GM19023 (cell line): Measurements from ENCODE around the gene FIGNL2.
"Not testable (repeated sequence)": the region's sequence is repeated elsewhere in the genome, so short reads cannot be mapped to it uniquely, and the experiment has no call there.

ENCODE experiments used
- ATAC-seq: cut with Tn5 transposase; IDR thresholded peaks from one replicate; pipeline ENCODE4 v1.9.1; 2021; ENCODE audit warnings: mild to moderate bottlenecking, moderate library complexity; ENCODE audit not compliant: unreplicated experiment

FIGNL2 gene

GRCh38 chr12:51836827-51837173, 11.7 kb downstream of the FIGNL2 start:
- ATAC-seq = no peak

- no peak for ATAC-seq
Measured at GRCh38 chr12:51836041-51836826, 12.3 kb downstream of the FIGNL2 start.

- ATAC-seq = no peak
Measured at GRCh38 chr12:51834411-51834810, 14.1 kb downstream of the FIGNL2 start.

GRCh38 chr12:51833448-51834227, 14.9 kb downstream of the FIGNL2 start:
- no peak for ATAC-seq

GRCh38 chr12:51832354-51833107, 16.0 kb downstream of the FIGNL2 start:
- ATAC-seq = no peak

- ATAC-seq = not testable (repeated sequence)
Measured at GRCh38 chr12:51831817-51832216, 16.7 kb downstream of the FIGNL2 start.

DNA sequence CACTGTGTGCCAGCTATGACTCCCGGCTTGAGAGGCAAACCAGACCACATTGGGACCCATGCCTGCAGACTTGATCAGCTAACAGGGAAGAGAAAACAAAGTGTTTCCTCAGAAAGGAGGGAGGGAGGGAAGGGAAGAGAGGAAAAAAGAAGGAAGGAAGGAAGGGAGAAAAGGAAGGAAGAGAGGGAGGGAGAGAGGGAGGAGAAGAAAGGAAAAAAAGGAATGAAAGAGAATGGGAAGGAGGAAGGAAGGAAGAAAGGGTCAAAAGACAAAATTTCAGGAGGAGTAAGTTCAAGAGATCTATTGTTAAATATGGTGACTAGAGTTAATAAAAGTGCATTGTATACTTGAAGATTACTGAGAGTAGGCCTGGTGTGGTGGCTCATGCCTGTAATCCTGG, 18.9 kb downstream of the FIGNL2 start:
- no peak for ATAC-seq

DNA sequence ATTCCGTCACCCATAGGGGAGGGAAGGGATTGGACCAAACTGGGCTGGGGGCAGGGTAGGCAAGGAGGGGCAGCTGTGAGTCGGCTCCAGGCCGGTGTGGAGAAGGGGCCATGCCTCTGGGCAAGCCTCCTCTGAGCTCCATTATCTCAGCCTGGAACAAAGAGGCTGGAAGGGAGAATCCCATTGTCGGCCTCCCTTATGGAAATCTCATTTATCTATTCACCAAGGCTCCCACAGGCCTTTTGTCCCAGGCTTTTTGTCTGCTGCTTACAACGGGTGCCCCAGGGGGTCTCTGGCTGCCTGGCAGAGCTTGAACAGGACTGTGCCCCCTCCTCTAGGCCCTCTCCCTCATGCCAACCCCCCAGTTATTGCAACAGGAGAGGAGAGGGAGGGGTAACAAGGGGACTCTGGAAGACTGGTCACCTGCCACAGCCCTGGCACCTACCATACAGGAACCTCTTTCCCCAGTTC, 19.5 kb downstream of the FIGNL2 start:
- no peak for ATAC-seq

- ATAC-seq = no peak
Measured at GRCh38 chr12:51827925-51828818, 20.3 kb downstream of the FIGNL2 start.

DNA sequence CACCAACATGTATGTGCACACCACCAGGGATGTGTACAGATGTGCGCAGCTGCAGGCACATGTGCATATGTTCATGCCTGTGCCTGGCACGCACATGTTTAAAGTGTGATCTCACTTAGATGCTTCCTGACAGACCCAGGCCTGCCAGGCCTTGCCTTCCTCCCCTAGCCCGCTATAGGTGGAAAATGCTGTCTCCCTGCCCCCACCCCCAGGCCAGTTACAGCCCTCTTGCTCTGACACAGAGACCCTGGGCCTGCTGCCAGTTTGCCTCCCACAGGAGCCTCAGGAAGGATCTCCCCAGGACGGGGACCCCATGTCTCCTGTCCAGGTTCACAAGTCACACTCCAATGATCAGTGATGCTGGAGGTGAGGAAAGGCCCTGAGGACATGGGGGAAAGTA, 21.6 kb downstream of the FIGNL2 start:
- ATAC-seq = no peak

GRCh38 chr12:51825216-51825615, 23.3 kb downstream of the FIGNL2 start:
- ATAC-seq = no peak

DNA sequence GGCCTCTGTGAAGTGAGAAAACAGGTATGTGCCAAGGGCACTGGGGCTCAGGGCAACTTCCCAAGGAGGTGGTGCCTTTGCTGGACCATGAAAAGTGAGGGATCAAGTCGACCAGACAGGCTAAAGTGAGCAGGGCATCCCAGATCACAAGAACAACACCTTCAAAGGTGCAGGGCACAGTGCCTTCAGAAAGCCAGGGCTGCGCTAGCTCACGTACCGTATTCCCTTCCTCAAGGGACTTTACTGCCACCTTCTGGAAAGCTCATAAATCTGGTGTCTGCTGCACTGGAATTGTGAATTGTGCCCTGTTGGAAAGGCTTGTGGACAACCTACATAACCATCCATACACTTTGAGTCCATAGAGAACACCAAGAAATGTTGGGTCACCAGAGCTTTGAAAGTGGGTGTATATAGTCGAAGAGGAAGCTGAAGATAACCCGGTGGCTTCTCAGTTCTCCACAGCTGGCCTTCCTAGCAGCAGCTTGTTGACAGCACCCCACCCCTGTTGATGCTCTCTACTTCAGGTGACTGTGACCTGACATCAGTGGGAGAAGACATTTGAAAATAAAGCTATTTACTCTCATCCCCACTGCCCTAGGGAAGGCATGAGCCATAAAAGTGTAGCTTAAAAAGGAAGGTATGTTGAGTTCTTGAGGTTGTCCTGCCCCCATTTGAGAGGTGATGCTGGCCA, 24.5 kb downstream of the FIGNL2 start:
- ATAC-seq = no peak

DNA sequence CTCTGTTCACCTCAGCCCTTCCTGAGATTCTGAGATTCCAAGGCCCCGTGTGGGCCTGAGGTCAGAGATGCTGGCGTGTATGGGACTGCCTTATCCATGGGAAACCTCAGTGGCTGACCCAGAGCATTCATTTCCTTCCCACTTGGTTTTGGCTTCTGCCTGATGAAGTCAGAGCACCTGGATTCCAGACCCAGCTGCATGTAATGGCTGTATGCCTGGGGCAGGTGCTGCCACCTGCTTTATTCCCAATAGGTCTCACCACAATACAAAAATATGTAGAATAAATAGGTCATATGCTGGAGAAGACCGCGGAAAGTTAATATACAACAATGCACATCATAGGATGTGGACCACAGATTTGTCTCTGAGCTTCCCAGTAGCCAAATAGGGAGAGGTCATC, 25.6 kb downstream of the FIGNL2 start:
- ATAC-seq = no peak

DNA sequence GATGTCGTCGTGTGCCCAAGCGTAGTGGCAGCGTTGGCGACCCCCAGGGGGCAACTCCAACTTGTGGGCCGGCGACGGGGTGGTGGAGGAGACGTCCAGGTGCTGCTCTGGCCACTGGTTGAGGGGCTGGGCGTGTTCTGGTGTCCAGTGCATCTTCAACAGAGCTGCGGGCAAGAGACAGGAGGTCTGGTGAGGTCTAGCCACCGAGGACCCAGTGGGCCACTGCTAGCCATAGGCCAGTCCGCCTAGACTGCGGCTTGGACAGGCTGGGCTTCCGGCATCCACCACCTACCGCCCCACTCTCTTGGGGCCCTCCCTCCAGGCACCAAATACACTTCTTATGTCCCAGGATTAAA, 26.3 kb downstream of the FIGNL2 start:
- no peak for ATAC-seq

- ATAC-seq = no peak
Measured at GRCh38 chr12:51821440-51822260, 26.9 kb downstream of the FIGNL2 start.

DNA sequence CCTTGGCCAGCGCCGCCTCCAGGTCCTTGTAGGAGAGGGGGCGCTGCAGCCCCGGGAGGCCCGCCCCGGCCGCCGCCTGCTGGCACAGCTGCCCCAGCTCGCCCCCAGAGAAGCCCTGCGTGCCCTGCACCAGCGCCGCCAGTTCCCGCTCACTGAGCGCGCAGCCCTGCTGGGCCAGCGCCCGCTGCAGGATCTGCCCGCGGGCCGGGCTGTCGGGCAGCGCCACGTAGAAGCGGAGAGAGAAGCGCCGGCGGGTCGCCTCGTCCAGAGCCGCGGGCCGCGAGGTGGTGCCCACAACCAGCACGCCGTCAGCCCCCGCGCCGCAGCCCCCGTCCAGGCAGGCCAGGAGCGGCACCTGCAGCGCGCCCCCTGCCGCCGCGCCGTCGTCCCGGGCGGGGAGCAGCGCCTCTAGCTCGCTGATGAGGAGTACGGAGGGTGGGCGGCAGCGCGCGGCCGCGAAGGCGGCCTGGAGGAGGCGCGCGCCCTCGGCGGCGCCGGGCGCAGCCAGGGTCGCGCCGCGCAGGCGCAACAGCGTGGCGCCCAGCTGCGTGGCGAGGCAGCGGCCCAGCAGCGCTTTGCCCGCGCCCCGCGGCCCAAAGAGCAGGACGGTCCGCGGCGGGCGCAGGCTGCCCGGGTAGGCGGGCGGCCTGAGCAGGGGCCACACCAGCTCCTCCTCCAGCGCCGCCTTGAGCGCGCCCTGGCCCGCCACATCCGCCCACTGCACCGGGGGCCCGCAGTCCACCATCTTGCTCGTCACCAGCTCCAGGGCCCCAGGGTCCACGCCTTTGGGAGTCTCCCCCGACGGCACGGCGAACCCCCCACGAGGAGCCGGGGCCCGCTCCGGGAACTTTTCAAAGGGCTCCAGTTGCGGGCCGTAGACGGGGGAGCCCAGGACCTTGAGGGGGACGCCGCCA, 27.7 kb downstream of the FIGNL2 start:
- no peak for ATAC-seq

- no peak for ATAC-seq
Measured at GRCh38 chr12:51819736-51820525, 28.6 kb downstream of the FIGNL2 start.
